H4 (cell line): ENCODE measurements around the gene QPCT. TPM values are rescaled to one million over a fixed set of nuclear protein-coding genes. Genes with fewer than 3 reads are reported as not detected.
"Not testable (repeated sequence)": the region's sequence is repeated elsewhere in the genome, so short reads cannot be mapped to it uniquely, and the experiment has no call there.

Experiments used
- DNase-seq: peaks from one replicate; pipeline ENCODE4 v3.0.0-alpha.2; 2015; ENCODE audit warnings: low spot score
- total RNA-seq: library from RNA; depleted of rRNA; stranded (reverse); fragments of >200 nt; shearing (Covaris generic); gene quantifications from 2 replicates; pipeline ENCODE4 v1.2.3, GENCODE V29; 2014; rRNA removed

Gene QPCT
- total RNA-seq: 0.90 TPM in 1 of 2 replicates, not detected in the other

DNA sequence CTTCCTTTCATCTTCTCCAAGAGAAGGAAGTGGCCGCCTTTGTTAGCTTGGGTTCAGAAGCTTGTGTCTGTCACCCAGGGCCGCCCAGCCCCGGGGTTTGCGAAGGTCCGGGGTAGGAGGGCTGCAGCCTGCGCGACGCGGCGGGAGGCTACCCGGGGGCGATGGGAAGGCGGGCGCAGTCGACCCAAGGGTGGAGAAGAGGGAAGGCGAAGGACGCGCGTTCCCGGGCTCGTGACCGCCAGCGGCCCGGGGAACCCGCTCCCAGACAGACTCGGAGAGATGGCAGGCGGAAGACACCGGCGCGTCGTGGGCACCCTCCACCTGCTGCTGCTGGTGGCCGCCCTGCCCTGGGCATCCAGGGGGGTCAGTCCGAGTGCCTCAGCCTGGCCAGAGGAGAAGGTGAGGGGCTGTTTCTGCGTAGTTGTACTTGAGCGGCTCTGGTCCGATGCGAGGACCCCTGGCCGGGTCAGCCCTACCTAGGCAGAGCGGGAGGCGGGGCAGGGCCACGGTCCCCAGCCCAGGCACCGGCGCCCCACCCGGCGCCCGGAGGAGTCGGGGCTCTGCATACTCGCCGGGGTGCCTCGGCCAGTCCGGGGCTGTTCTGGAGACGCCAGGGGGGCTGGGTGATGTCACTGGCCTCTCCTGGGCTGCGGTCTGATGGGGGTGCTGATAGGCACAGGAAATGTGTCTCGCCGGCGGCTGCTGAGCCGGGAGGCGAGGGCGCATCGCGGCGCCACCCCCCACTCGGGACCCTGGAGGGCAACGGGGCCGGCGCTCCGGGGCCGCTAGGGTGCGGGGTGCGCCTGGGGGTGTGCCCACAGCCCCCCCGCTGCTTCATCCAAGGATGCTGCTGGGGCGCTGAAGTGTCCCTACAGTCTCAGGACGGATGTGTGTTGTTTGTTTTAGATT is at the start of gene QPCT:
Gene QPCT, plus strand, starts transcription at position 178 of the 909 bp plus-strand sequence. Its CDS starts 102 bp downstream, at position 280.
- DNase-seq: no peak

DNA sequence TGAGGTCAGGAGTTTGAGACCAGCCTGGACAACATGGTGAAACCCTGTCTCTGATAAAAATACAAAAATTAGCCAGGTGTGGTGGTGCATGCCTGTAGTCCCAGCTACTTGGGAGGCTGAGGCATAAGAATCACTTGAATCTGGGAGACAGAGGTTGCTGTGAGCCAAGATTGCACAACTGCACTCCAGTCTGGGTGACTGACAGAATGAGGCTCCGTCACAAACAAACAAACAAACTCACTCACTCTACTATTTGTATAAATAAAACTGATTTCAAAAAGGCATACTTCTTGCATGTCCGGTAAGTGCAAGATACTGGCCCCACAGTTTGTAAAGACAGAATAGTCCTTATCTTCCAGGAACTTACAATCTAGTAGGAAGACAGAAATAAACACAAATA is 49.6 kb upstream of the QPCT start:
- DNase-seq: not testable (repeated sequence)

- DNase-seq: no peak
Observed at GRCh38 chr2:37295469-37296073, 48.9 kb upstream of the QPCT start.

DNA sequence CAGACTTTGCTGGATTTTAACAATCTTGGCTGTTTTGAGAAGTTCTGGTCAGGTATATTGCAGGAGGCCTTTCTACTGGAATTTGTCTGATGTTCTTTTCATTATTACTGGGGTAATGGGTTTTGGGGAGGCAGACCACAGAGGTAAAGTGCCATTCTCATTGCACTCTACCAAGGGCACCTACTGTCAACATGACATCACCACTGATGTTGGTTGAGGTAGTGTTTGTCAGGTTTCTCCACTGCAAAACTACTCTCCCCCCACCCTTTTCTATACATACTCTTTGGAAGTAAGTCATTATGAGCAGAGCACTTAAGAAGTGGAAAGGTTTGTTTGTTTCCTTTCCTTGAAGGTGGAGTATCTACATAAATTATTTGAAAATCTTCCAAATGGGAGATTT is 46.8 kb upstream of the QPCT start:
- DNase-seq: no peak

DNA sequence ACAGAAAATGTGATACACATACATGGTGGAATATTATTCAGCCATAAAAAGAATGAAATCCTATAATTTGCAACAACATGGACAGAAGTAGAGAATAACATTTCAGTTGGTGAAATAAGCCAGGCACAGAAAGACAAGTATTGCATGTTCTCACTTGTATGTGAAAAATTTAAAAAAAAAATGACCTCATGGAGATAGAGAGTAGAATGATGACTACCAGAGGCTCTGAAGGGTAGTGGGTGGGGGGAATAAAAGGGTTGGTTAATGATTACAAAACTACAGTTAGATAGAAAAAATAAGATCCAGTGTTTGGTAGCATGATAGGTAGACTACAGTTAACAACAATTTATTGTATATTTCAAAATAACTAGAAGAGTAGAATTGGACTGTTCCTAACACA is 44.3 kb upstream of the QPCT start:
- DNase-seq: no peak

DNA sequence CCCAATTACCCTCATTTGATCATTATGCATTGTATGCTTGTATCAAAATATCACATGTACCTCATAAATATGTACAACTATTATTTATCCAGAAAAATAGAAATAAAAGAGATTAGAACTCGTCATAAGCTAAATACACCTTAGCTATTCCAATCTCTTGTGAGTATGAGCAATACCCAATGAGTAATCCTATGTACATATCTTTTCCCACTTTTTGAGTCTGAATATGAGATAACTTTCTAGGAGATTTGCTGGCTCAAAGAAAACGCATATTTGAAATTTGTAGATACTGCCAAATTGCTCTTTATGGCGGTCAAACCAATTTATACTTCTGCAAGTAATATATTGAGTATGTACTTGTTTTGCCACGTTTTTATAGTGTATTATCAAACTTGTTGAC is 43.9 kb upstream of the QPCT start:
- DNase-seq: no peak

DNA sequence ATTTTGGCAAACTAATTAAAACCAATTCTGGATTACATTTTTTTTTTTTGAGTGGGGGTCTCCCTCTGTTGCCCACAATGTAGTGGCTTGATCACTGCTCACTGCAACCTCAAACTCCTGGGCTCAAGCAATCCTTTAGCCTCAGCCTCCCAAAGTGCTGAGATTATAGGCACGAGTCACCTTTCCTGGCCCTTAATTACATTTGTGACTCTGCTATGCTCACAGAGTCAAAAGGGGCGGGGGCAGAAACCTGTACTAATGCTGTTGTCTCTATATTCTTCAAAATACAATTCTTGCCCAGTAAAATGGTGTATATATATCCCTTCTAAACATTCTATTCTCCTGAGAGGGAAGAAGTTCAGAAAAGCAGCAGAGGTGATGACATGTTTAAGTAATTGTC is 43.0 kb upstream of the QPCT start:
- no peak for DNase-seq

DNA sequence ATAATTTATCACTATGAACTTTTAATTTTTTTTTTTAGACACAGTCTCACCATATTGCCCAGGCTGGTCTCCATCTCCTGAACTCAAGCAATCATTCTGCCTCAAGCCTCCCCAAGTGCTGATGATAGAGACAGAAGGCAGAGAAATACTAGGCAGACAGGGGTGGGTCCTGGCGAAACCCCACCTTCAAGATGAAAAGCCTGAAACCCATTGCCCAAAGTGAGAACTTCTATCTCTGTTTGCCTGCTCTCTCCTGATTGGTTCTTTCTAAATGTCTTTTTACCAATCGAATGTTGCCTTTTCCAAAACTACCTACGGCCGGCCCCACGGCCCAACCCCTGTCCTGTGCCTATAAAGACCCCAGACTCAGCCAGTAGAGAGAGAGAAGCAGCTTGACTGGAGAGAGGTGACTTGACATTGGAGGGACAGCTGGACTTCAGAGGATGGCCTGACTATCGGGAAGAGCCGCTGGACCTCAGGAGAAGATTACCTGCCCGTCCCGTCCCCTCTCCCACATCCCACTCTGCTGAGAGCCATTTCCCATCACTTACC is 41.7 kb upstream of the QPCT start:
- DNase-seq: no peak

DNA sequence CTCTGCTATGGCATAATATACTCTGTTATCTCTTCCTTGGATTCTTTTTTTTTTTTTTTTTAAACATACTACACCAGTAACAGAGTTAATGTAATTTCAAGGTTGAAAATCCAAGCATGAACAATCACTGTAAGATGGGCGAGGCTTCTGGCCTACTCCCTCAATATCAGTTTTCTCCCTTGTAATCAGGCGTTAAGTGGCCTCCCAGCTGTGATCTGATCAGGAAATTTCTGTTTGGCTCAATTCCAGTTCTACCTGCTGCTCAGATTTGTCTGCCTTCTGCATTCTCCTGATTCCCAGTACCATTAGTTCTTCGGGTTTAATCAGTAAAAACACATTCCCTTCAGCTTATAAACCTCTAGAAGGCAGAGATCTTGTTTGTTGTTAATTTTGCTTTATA is 38.4 kb upstream of the QPCT start:
- no peak for DNase-seq

DNA sequence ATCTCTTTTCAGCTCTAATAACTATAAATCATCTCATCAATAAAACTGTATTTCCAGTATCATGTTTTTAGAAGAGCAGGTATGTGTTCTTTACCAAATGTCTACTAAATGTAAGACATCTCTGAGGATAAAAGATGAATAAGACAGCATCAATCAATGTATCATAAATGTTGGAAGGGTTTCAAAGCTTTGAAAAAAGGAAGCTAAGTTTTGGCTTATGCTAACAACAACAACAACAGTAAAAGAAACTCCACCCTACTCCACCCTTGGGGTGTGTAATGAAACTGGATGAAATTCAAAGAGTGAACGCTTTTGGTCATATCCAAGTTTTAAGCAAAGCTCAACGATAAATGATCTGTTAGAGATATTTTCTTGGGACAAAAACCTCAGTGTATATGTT is 36.9 kb upstream of the QPCT start:
- no peak for DNase-seq

GRCh38 chr2:37315364-37315763 is 29.1 kb upstream of the QPCT start:
- DNase-seq: no peak

DNA sequence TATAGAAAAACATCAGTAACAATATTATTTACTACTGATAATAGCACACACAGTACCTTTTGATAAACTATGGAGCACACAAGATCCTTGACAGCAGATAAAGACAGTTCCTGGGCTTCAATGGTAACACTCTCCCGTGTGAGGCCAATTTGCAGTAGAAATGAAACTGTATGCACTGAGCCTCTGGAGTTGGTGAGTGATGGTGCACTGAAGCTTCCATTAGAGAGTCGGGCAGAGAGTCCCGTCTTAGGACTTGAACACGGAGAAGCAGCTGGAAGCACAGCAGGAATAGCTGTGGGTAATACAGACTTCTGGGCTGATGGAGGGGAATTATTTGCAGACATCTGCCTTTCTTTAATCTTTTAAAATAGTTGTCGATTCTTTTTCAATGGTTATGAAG is 28.2 kb upstream of the QPCT start:
- no peak for DNase-seq

- no peak for DNase-seq
Observed at GRCh38 chr2:37317746-37318145, 26.7 kb upstream of the QPCT start.

DNA sequence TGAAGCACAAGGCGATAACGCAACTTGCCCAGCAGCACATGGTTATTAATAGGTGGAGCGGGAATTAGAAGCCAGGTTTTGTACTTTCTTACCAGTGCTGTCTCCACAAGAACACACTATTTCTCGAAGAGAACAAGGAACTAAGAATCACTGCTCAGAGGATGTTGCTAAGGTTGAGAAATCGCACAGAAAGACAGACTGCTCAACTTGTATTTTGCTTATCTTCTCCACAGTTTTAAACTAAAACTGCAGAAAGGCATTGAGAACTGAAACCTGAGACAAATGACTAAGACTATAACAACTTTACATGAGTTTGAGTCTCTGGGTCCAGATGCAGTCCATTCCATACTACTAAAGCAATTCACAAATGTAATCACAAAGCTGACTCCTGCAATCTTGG is 26.0 kb upstream of the QPCT start:
- no peak for DNase-seq

GRCh38 chr2:37319754-37320609 is 24.4 kb upstream of the QPCT start:
- DNase-seq: no peak

GRCh38 chr2:37321029-37321682 is 23.3 kb upstream of the QPCT start:
- DNase-seq: no peak

- no peak for DNase-seq
Observed at GRCh38 chr2:37322368-37322767, 22.1 kb upstream of the QPCT start.

DNA sequence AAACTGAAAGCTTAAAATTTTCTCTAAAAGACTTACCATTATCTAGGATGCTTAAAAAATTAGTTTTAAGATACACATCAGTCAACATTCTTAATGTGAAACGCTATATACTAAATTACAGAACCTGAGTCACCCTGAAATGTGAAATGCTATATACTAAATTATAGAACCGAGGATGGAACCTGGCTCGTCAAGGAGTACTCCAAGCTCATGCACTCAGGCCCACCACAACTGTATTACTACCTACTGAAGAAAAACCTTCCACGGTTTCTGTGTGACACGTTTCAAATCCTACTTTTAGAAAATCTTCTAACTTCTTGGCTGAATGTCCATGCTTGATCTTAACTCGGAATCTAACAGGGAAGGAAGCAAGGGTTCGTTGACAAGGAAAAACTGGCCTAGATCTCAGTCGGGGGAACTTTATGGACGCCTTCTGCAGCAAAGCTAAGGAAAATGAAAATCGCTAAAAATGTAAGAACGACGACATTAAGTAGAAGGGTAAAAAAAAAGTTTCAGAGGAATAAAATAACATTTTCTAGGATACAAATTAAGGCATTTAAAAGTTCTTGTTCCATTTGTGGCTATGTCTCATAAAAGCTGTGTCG is 21.2 kb upstream of the QPCT start:
- DNase-seq: no peak

DNA sequence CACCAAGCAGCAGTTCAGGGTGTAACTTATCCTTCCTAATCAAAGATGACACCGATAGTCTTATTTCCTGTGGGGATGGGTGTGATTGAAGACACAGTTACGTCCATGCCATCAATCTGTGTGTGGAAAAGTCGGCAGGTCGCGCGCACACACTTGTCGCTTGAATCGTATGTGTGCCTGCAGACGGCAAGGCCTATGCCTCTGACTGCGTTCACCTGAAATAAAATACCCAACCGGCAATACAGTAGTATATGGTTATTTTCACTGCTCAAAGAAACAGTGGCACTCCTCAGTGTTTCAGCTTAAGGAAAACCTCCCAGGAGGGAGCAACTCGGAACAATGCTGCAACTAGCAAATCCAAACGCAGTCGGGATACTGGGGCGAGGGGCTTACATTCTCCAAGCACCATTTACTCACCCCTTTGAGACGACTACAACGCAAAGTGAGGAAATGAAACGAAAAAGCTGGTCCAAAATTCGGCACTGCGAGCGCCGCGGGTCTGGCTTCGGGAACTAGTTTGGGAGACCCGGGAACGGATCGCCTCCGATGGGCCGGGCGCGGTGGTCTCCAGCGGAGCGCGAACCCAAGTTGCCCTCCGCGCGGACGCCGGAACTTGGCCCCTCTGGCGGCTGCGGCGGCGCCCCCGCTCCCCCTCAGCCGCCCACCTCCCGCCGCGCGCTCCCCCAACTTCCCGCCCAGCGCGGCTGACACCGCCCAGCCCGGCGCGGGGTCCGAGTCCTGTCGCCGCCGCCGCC is 20.5 kb upstream of the QPCT start:
- DNase-seq: peak; percentile 2

DNA sequence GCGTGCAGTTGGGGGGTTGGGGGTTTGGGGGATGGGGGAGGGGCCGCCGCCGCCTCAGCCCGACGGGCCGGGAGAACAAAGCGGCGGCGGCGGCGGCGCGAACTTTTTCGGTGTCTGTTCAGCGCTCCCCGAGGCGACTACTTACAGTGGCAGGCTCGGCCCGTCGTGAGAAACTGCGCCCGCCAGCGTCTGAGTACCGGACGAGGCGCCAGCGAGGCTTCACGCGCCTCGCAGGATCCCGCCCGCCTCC is 20.0 kb upstream of the QPCT start:
- peak; percentile 9 for DNase-seq
